GM12878 (cell line): ENCODE results near the gene AKAP13. TPM values are rescaled to one million over a fixed set of nuclear protein-coding genes. Genes with fewer than 3 reads are reported as not detected.

ENCODE experiments used
- ATAC-seq: fragments of 200-7000 bp; cut with Tn5 transposase; 3 replicates; pipeline ENCODE4 v1.9.1; 2020; ENCODE audit warnings: mild to moderate bottlenecking, moderate library complexity
- BruUV-seq: library from RNA; stranded (reverse); fragments of 400-500 nt; replicated peaks from 2 replicates; lab custom pipeline; 2021; lab: Mats Ljungman, UMichigan
- CTCF ChIA-PET: fragments of 300-600 bp; sonication (Branson Sonifier 250); formaldehyde crosslinking; extraction: SDS; loops from one replicate; lab custom pipeline; 2021; ENCODE audit warnings: inconsistent platforms; lab: Yijun Ruan, JAX
- POLR2A ChIA-PET: fragments of 350-600 bp; formaldehyde crosslinking; extraction: SDS; loops from one replicate; lab custom pipeline; 2021; ENCODE audit warnings: inconsistent platforms; lab: Charles Lee
- RAD21 ChIA-PET: fragments of 300-600 bp; sonication (Branson Sonifier 250); formaldehyde crosslinking; loops from one replicate; lab custom pipeline; 2023; ENCODE audit warnings: antibody characterized with exemption; ENCODE audit not compliant: unreplicated experiment; lab: Charles Lee
- SMC1A ChIA-PET: fragments of 300-600 bp; sonication (Branson Sonifier 250); formaldehyde crosslinking; loops from one replicate; lab custom pipeline; 2023; ENCODE audit not compliant: unreplicated experiment, uncharacterized antibody; lab: Charles Lee
- DNase-seq: peaks from one replicate; pipeline ENCODE4 v3.0.0-alpha.2; 2011; ENCODE audit warnings: low read depth, low spot score
- FAIRE-seq: peaks from 3 replicates; lab custom pipeline; 2011; peaks lifted over from hg19 to GRCh38; lab: Jason Lieb, UNC
- H2AFZ ChIP-seq: 2 replicates; pipeline ENCODE4 v1.6.0; 2011; ENCODE audit warnings: low read depth, low read length, control low read depth; ENCODE audit not compliant: control insufficient read depth
- H3K27ac ChIP-seq: 2 replicates; pipeline ENCODE4 v1.5.1; 2011; ENCODE audit warnings: control low read depth; ENCODE audit not compliant: control insufficient read depth, insufficient read depth
- H3K27me3 ChIP-seq, 2 experiments: replicated peaks in 1 of 2; 2 replicates each; pipeline versions ENCODE4 v1.6.0 to v1.6.1; 2011; ENCODE audit warnings: low read length in 1 of 2; ENCODE audit not compliant: control insufficient read depth in 2 of 2, insufficient read depth in 2 of 2
- H3K36me3 ChIP-seq, 2 experiments: 2 replicates each; pipeline ENCODE4 v1.5.1; 2011; ENCODE audit warnings: low read length in 1 of 2; ENCODE audit not compliant: control insufficient read depth in 2 of 2, insufficient read depth in 2 of 2
- H3K4me1 ChIP-seq: 2 replicates; pipeline ENCODE4 v1.6.1; 2011; ENCODE audit warnings: mild to moderate bottlenecking, low read length, moderate library complexity, mixed read lengths; ENCODE audit not compliant: control insufficient read depth, insufficient read depth
- H3K4me2 ChIP-seq: 2 replicates; pipeline ENCODE4 v1.6.0; 2011; ENCODE audit warnings: control low read depth; ENCODE audit not compliant: control insufficient read depth, insufficient read depth
- H3K4me3 ChIP-seq: fragments of 200-600 bp; sonication (generic); 2 replicates; pipeline ENCODE4 v1.5.1; 2016
- H3K79me2 ChIP-seq: 2 replicates; pipeline ENCODE4 v1.6.0; 2011; ENCODE audit warnings: low read length; ENCODE audit not compliant: control insufficient read depth, insufficient read depth
- H3K9ac ChIP-seq: 2 replicates; pipeline ENCODE4 v1.8.0; 2011; ENCODE audit warnings: low read length, control low read depth, mixed read lengths; ENCODE audit not compliant: control insufficient read depth, insufficient read depth
- H3K9me3 ChIP-seq: replicated peaks from 3 replicates; pipeline ENCODE4 v1.5.1; 2011; ENCODE audit warnings: mild to moderate bottlenecking, low read length; ENCODE audit not compliant: control insufficient read depth, insufficient read depth
- H4K20me1 ChIP-seq: 2 replicates; pipeline ENCODE4 v1.6.0; 2011; ENCODE audit not compliant: control insufficient read depth, insufficient read depth
- ASH2L ChIP-seq: fragments of 300-600, 200-600 bp; sonication (generic); IDR thresholded peaks from 2 replicates; pipeline ENCODE4 v1.6.1; 2017; ENCODE audit warnings: low read depth, mild to moderate bottlenecking, borderline replicate concordance
- CHD1 ChIP-seq: IDR thresholded peaks from 2 replicates; pipeline ENCODE4 v1.6.1; 2012; ENCODE audit warnings: low read depth, low read length, improper control_type of control experiment
- HDGF ChIP-seq: fragments of 450-650 bp; IDR thresholded peaks from 2 replicates; pipeline ENCODE4 v1.6.1; 2016; ENCODE audit warnings: antibody characterized with exemption
- JUNB ChIP-seq: IDR thresholded peaks from 2 replicates; pipeline ENCODE4 v1.6.1; 2016; ENCODE audit warnings: antibody characterized with exemption, mild to moderate bottlenecking
- MYB ChIP-seq: fragments of 150-350 bp; IDR thresholded peaks from 2 replicates; pipeline ENCODE4 v1.6.1; 2014; ENCODE audit warnings: mild to moderate bottlenecking, low read depth, low read length, borderline replicate concordance
- NFXL1 ChIP-seq: fragments of 450-650 bp; IDR thresholded peaks from 2 replicates; pipeline ENCODE4 v1.6.1; 2017; ENCODE audit warnings: antibody characterized with exemption, mild to moderate bottlenecking, borderline replicate concordance
- NR2F1 ChIP-seq: fragments of 450-650 bp; conservative IDR thresholded peaks from 2 replicates; pipeline ENCODE4 v1.6.1; 2017; ENCODE audit warnings: mild to moderate bottlenecking
- RFX5 ChIP-seq: IDR thresholded peaks from 2 replicates; pipeline ENCODE4 v1.6.1; 2011; ENCODE audit warnings: low read depth, low read length, improper control_type of control experiment
- SIX5 ChIP-seq: IDR thresholded peaks from 2 replicates; pipeline ENCODE4 v1.6.1; 2011; ENCODE audit warnings: mild to moderate bottlenecking, low read depth, low read length, moderate library complexity; ENCODE audit not compliant: severe bottlenecking
- STAT1 ChIP-seq: fragments of 450-650 bp; conservative IDR thresholded peaks from 2 replicates; pipeline ENCODE4 v1.6.1; 2014; ENCODE audit warnings: antibody characterized with exemption, mild to moderate bottlenecking
- YY1 ChIP-seq: IDR thresholded peaks from 2 replicates; pipeline ENCODE4 v1.6.1; 2011; ENCODE audit warnings: low read depth, mild to moderate bottlenecking, low read length
- ZNF384 ChIP-seq: IDR thresholded peaks from 2 replicates; pipeline ENCODE4 v1.6.1; 2012; ENCODE audit warnings: low read depth, mild to moderate bottlenecking, low read length, improper control_type of control experiment, borderline replicate concordance
- ZNF592 ChIP-seq: fragments of 450-650 bp; IDR thresholded peaks from 2 replicates; pipeline ENCODE4 v1.6.1; 2017; ENCODE audit warnings: mild to moderate bottlenecking, moderate library complexity
- ZNF687 ChIP-seq: fragments of 450-650 bp; IDR thresholded peaks from 2 replicates; pipeline ENCODE4 v1.6.1; 2017; ENCODE audit warnings: mild to moderate bottlenecking, moderate library complexity
- WGBS: methylation state at CpG from one replicate; pipeline ENCODE4 v1.1.6; 2016; ENCODE audit warnings: low lambda C conversion rate; ENCODE audit not compliant: insufficient replicate concordance, insufficient coverage; ENCODE audit errors: missing lambda C conversion rate; 5-methylcytosine and 5-hydroxymethylcytosine counted together
- in situ Hi-C: fragments of 300-500 bp; cut with MboI; formaldehyde crosslinking; loops from 9 replicates; pipeline ENCODE4 v1.14.3; 2018; ENCODE audit warnings: mixed read lengths
- intact Hi-C: fragments of 100-400 bp; cut with micrococcal nuclease; formaldehyde crosslinking; loops from one replicate; pipeline ENCODE4 v1.14.2; 2022; ENCODE audit not compliant: unreplicated experiment
- polyA plus RNA-seq, 11 experiments: library from polyadenylated mRNA; depleted of rRNA in 4 of 11; unstranded in 6 of 11; stranded (reverse) in 5 of 11; fragments of >200 nt; fragmentation: Nextera tagmentation in 4 of 11; fragmentation: Illumina TruSeq in 1 of 11; extraction: Ambion mirVana in 4 of 11; extraction: Trizol in 1 of 11; gene quantifications; 1 replicate in 1 of 11; 2 replicates in 10 of 11; pipeline versions ENCODE4 v1.2.1 to v1.2.3, GENCODE V29; 2011 to 2016; ENCODE audit warnings: inconsistent platforms in 2 of 11, missing spikeins in 2 of 11, low read depth in 1 of 11
- total RNA-seq, 4 experiments: library from RNA; depleted of rRNA in 3 of 4; stranded (reverse); fragments of >200 nt in 3 of 4; fragmentation: Illumina TruSeq in 1 of 4; extraction: Trizol in 1 of 4; gene quantifications; 2 replicates each; pipeline versions ENCODE4 v1.2.1 to v1.2.3, GENCODE V29; 2013 to 2021

Gene AKAP13
- total and polyA plus RNA-seq, 10 of the 15 experiments (the other 5 are each of a cell fraction or from before 2014, with no cell fraction given): 14.4 to 74.9 (median 55.1) TPM

GRCh38 chr15:85700767-85701166 lies 320.4 kb downstream of the AKAP13 start:
- in situ Hi-C loops: loop anchor here (5.0 kb wide), 1 partner anchor 383 kb away; no protein-coding TSS in a partner anchor
- Histone ChIP-seq H3K4me2 (peak overlapping the region; percentile 34; the same call in 1 of the 2 replicates), H2AFZ (no peak overlapping the region), H4K20me1 (no peaks in the 10 kb centered on the region), H3K4me3 (no peak overlapping the region), H3K9me3 (no peaks in the 10 kb centered on the region), H3K4me1 (peaks cover 42% of the 10 kb centered on the region), H3K27me3 (no peaks in the 10 kb centered on the region), H3K36me3 (no peaks in the 10 kb centered on the region), H3K27ac (peak overlapping the region; percentile 99), H3K79me2 (peaks cover 46% of the 10 kb centered on the region), H3K9ac (no peak overlapping the region)
- ChIA-PET RAD21 (interaction anchor here (1.0 to 6.6 kb wide), 4 partner anchors 8 to 77 kb away, joined by 3 to 173 read pairs (median 16); no protein-coding TSS in a partner anchor), POLR2A (interaction anchor here (1.3 to 9.1 kb wide), 3 partner anchors 9 to 23 kb away, joined by 3 to 217 read pairs (median 14); no protein-coding TSS in a partner anchor), SMC1A (interaction anchor here (0.6 to 10.4 kb wide), 5 partner anchors 8 to 704 kb away, joined by 3 to 311 read pairs (median 9); no protein-coding TSS in a partner anchor), CTCF (interaction anchor here (0.7 to 2.3 kb wide), 5 partner anchors 8 to 128 kb away, joined by 3 to 16 read pairs (median 3); no protein-coding TSS in a partner anchor)
- DNase-seq (no peak), ATAC-seq (no peak), FAIRE-seq (no peak)
- intact Hi-C loops: loop anchor here (10.0 kb wide), 2 partner anchors 296 to 386 kb away; no protein-coding TSS in a partner anchor
- BruUV-seq: no TSS peak
- 27% methylated on average over 3 of the region's 3 CpGs for WGBS
- TF ChIP-seq ASH2L (no peak), NFXL1 (no peak), MYB (no peak), STAT1 (no peak), ZNF592 (peak; percentile 23; the same call in 1 of the 2 replicates), CHD1 (no peak), NR2F1 (peak; percentile 74), YY1 (no peak), HDGF (no peak), ZNF384 (no peak), ZNF687 (peak; percentile 79), SIX5 (no peak), RFX5 (no peak), JUNB (0 out of 2 replicates have a peak, but pooled peaks have one; percentile 18)
